ENCODE results near the gene CDCA7L. TPM values are rescaled to one million over a fixed set of nuclear protein-coding genes. Genes with fewer than 3 reads are reported as not detected.

CDCA7L gene
- total RNA-seq, 1 experiment from 2014 or later, result 107 TPM

DNA sequence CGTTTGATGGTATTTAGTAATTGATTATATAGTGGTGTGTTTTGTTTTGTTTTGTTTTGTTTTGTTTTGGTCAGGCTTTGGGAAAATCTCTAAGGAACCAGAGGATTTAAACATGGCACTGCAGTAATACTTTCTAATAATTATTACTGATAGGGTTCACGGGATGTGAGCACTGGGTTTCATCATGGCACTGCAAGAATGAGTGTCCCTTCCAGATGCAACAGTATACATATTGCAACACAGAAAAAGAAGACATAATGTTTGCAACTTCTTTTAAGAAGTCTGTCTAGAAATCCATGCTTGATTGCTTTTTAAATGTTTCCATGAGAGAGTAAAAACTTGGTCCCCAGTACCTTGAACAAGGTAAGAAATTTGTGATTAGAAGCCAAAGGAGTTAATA is 2.2 kb upstream of the CDCA7L start:
- H3K4me1 ChIP-seq (ENCODE audit: control insufficient read depth in 1 of 2, insufficient read depth in 2 of 2, low read length in 2 of 2), result peaks cover 12 to 19% of the 10 kb centered on the region in 2 experiments
- CTCF ChIA-PET, result no interaction called here
- intact Hi-C loops (cut with micrococcal nuclease), result no loop called here
- RAD21 ChIA-PET (ENCODE audit: low non-redundant PET in 1 of 2, low total read pairs in 2 of 2, uncharacterized antibody in 2 of 2, unreplicated experiment in 2 of 2), result no interaction called here
- TF ChIP-seq, protein P1, sequence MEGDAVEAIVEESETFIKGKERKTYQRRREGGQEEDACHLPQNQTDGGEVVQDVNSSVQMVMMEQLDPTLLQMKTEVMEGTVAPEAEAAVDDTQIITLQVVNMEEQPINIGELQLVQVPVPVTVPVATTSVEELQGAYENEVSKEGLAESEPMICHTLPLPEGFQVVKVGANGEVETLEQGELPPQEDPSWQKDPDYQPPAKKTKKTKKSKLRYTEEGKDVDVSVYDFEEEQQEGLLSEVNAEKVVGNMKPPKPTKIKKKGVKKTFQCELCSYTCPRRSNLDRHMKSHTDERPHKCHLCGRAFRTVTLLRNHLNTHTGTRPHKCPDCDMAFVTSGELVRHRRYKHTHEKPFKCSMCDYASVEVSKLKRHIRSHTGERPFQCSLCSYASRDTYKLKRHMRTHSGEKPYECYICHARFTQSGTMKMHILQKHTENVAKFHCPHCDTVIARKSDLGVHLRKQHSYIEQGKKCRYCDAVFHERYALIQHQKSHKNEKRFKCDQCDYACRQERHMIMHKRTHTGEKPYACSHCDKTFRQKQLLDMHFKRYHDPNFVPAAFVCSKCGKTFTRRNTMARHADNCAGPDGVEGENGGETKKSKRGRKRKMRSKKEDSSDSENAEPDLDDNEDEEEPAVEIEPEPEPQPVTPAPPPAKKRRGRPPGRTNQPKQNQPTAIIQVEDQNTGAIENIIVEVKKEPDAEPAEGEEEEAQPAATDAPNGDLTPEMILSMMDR (IDR thresholded peaks at IDR 0.05 in 2 of 3, conservative IDR thresholded peaks at IDR 0.05 in 1 of 3; ENCODE audit: borderline replicate concordance in 1 of 3, insufficient read depth in 1 of 3, low read depth in 2 of 3, low read length in 2 of 3), result no peak
- TF ChIP-seq CEBPB (IDR thresholded peaks at IDR 0.05; ENCODE audit: low read depth), result no peak
- TF ChIP-seq SRF (IDR thresholded peaks at IDR 0.05; ENCODE audit: low read depth), result no peak
- TF ChIP-seq, protein P2, sequence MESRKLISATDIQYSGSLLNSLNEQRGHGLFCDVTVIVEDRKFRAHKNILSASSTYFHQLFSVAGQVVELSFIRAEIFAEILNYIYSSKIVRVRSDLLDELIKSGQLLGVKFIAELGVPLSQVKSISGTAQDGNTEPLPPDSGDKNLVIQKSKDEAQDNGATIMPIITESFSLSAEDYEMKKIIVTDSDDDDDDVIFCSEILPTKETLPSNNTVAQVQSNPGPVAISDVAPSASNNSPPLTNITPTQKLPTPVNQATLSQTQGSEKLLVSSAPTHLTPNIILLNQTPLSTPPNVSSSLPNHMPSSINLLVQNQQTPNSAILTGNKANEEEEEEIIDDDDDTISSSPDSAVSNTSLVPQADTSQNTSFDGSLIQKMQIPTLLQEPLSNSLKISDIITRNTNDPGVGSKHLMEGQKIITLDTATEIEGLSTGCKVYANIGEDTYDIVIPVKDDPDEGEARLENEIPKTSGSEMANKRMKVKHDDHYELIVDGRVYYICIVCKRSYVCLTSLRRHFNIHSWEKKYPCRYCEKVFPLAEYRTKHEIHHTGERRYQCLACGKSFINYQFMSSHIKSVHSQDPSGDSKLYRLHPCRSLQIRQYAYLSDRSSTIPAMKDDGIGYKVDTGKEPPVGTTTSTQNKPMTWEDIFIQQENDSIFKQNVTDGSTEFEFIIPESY (IDR thresholded peaks at IDR 0.05; ENCODE audit: extremely low read depth, insufficient replicate concordance, low read length), result no peak
- no peak for TF ChIP-seq POLR2A (IDR thresholded peaks at IDR 0.05; ENCODE audit: borderline replicate concordance, extremely low read depth, insufficient read depth, insufficient read length)
- TF ChIP-seq ZFX (IDR thresholded peaks at IDR 0.05), result no peak
- TF ChIP-seq, protein P3, sequence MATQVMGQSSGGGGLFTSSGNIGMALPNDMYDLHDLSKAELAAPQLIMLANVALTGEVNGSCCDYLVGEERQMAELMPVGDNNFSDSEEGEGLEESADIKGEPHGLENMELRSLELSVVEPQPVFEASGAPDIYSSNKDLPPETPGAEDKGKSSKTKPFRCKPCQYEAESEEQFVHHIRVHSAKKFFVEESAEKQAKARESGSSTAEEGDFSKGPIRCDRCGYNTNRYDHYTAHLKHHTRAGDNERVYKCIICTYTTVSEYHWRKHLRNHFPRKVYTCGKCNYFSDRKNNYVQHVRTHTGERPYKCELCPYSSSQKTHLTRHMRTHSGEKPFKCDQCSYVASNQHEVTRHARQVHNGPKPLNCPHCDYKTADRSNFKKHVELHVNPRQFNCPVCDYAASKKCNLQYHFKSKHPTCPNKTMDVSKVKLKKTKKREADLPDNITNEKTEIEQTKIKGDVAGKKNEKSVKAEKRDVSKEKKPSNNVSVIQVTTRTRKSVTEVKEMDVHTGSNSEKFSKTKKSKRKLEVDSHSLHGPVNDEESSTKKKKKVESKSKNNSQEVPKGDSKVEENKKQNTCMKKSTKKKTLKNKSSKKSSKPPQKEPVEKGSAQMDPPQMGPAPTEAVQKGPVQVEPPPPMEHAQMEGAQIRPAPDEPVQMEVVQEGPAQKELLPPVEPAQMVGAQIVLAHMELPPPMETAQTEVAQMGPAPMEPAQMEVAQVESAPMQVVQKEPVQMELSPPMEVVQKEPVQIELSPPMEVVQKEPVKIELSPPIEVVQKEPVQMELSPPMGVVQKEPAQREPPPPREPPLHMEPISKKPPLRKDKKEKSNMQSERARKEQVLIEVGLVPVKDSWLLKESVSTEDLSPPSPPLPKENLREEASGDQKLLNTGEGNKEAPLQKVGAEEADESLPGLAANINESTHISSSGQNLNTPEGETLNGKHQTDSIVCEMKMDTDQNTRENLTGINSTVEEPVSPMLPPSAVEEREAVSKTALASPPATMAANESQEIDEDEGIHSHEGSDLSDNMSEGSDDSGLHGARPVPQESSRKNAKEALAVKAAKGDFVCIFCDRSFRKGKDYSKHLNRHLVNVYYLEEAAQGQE (IDR thresholded peaks at IDR 0.05; ENCODE audit: low read depth), result no peak
- no peak for TF ChIP-seq POLR2AphosphoS5 (IDR thresholded peaks at IDR 0.05; ENCODE audit: low read depth, low read length)
- no peak for TF ChIP-seq EGR1 (IDR thresholded peaks at IDR 0.05; ENCODE audit: low read depth)
- no peak for TF ChIP-seq ZNF274 (IDR thresholded peaks at IDR 0.05; ENCODE audit: low read depth, low read length)
- TF ChIP-seq, protein P4, sequence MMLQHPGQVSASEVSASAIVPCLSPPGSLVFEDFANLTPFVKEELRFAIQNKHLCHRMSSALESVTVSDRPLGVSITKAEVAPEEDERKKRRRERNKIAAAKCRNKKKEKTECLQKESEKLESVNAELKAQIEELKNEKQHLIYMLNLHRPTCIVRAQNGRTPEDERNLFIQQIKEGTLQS (IDR thresholded peaks at IDR 0.05), result no peak
- TF ChIP-seq SP1 (IDR thresholded peaks at IDR 0.05; ENCODE audit: low read depth), result no peak
- no peaks in the 10 kb centered on the region for H3K27me3 ChIP-seq (ENCODE audit: insufficient read depth, low read length)
- H3K79me2 ChIP-seq (ENCODE audit: insufficient read depth, low read length), result peaks cover 23% of the 10 kb centered on the region
- no peaks in the 10 kb centered on the region for H3K9me3 ChIP-seq (ENCODE audit: control insufficient read depth in 1 of 2, insufficient read depth in 1 of 2, low read depth in 1 of 2, low read length in 2 of 2)
- no peak overlapping the region for H3K9ac ChIP-seq (ENCODE audit: low read length)
- no peak overlapping the region for H3K27ac ChIP-seq (ENCODE audit: low read depth, low read length)
- BruUV-seq (replicated peaks), result no TSS peak
- no peak overlapping the region for H2AFZ ChIP-seq (ENCODE audit: low read depth, low read length, poor library complexity, severe bottlenecking)
- ATAC-seq, result no peak
- no peaks in the 10 kb centered on the region for H3K36me3 ChIP-seq (ENCODE audit: control insufficient read depth in 1 of 2, insufficient read depth in 2 of 2, low read length in 2 of 2)
- no peak overlapping the region for H3K4me3 ChIP-seq (replicated peaks in 1 of 2; ENCODE audit: low read depth in 1 of 2, low read length in 2 of 2)
- DNase-seq (ENCODE audit: low read depth, low spot score), result no peak
- no peak overlapping the region for H3K4me2 ChIP-seq (ENCODE audit: low read length)
- POLR2A ChIA-PET, result no interaction called here
- no peaks in the 10 kb centered on the region for H3K9me2 ChIP-seq (ENCODE audit: insufficient read depth)
- no peaks in the 10 kb centered on the region for H4K20me1 ChIP-seq (ENCODE audit: insufficient read depth)
